PC-3 (cell line): ENCODE data around the gene SNAI3. TPM values are rescaled to one million over a fixed set of nuclear protein-coding genes. Genes with fewer than 3 reads are reported as not detected.

Experiments
- ATAC-seq: fragments of 200-7000 bp; cut with Tn5 transposase; 2 replicates; pipeline ENCODE4 v1.9.1; 2020; ENCODE audit warnings: mild to moderate bottlenecking, moderate library complexity
- BruUV-seq: library from RNA; stranded (reverse); fragments of 400-500 nt; replicated peaks from 2 replicates; lab custom pipeline; 2021; lab: Mats Ljungman, UMichigan
- CTCF ChIA-PET: fragments of 300-600 bp; sonication (Branson Sonifier 250); formaldehyde crosslinking; loops from one replicate; lab custom pipeline; 2022; ENCODE audit warnings: antibody characterized with exemption; lab: Charles Lee
- POLR2A ChIA-PET: fragments of 300-600 bp; sonication (Branson Sonifier 250); formaldehyde crosslinking; loops from one replicate; lab custom pipeline; 2022; ENCODE audit warnings: antibody characterized with exemption; ENCODE audit not compliant: unreplicated experiment; lab: Charles Lee
- DNase-seq: peaks from one replicate; pipeline ENCODE4 v3.0.0-alpha.2; 2015
- H2AFZ ChIP-seq: fragments of 300-600 bp; sonication (generic); 2 replicates; pipeline ENCODE4 v1.6.0; 2016; ENCODE audit warnings: antibody characterized with exemption, low read length
- H3F3A ChIP-seq: fragments of 300-600 bp; sonication (generic); one replicate; pipeline ENCODE4 v1.6.0; 2017; ENCODE audit warnings: antibody characterized with exemption, low read length, control low read depth, mild to moderate bottlenecking; ENCODE audit not compliant: unreplicated experiment
- H3K27ac ChIP-seq: fragments of 300-600 bp; sonication (generic); 2 replicates; pipeline ENCODE4 v1.5.1; 2016; ENCODE audit warnings: mild to moderate bottlenecking, low read length
- H3K27me3 ChIP-seq: fragments of 300-600 bp; sonication (generic); 2 replicates; pipeline ENCODE4 v1.6.1; 2016; ENCODE audit warnings: low read length, mixed read lengths
- H3K36me3 ChIP-seq: fragments of 300-600 bp; sonication (generic); 2 replicates; pipeline ENCODE4 v1.6.1; 2016; ENCODE audit warnings: low read depth, mixed run types, low read length, mixed read lengths
- H3K4me1 ChIP-seq: fragments of 300-600 bp; sonication (generic); 2 replicates; pipeline ENCODE4 v1.5.1; 2016; ENCODE audit warnings: low read length; ENCODE audit not compliant: insufficient read depth
- H3K4me2 ChIP-seq: fragments of 300-600 bp; sonication (generic); 2 replicates; pipeline ENCODE4 v1.6.0; 2016; ENCODE audit warnings: low read length
- H3K4me3 ChIP-seq: fragments of 300-600 bp; sonication (generic); 2 replicates; pipeline ENCODE4 v1.5.1; 2016; ENCODE audit warnings: mild to moderate bottlenecking, low read length, mixed read lengths
- H3K79me2 ChIP-seq: fragments of 300-600 bp; sonication (generic); 2 replicates; pipeline ENCODE4 v1.6.1; 2017; ENCODE audit warnings: low read length, mixed read lengths
- H3K9ac ChIP-seq: fragments of 300-600 bp; sonication (generic); 2 replicates; pipeline ENCODE4 v1.6.0; 2016; ENCODE audit warnings: mild to moderate bottlenecking, low read length
- H3K9me2 ChIP-seq: fragments of 300-600 bp; sonication (generic); replicated peaks from 2 replicates; pipeline ENCODE4 v1.6.1; 2016; ENCODE audit warnings: mixed run types, low read length, mixed read lengths
- H3K9me3 ChIP-seq: fragments of 300-600 bp; sonication (generic); 2 replicates; pipeline ENCODE4 v1.6.1; 2016; ENCODE audit warnings: low read length, mixed read lengths
- H4K20me1 ChIP-seq: fragments of 300-600 bp; sonication (generic); 2 replicates; pipeline ENCODE4 v1.6.1; 2016; ENCODE audit warnings: low read length, mixed read lengths
- EZH2 ChIP-seq: fragments of 300-600 bp; sonication (generic); IDR thresholded peaks from one replicate; pipeline ENCODE4 v1.6.1; 2017; ENCODE audit warnings: antibody characterized with exemption, mild to moderate bottlenecking, low read length; ENCODE audit not compliant: unreplicated experiment
- EZH2phosphoT487 ChIP-seq: fragments of 300-600 bp; sonication (generic); IDR thresholded peaks from 2 replicates; pipeline ENCODE4 v1.6.1; 2018; ENCODE audit warnings: mild to moderate bottlenecking, antibody characterized with exemption, low read length, borderline replicate concordance
- intact Hi-C: fragments of 100-400 bp; cut with micrococcal nuclease; formaldehyde crosslinking; loops from 2 replicates; pipeline ENCODE4 v1.9.0; 2023
- total RNA-seq: library from RNA; depleted of rRNA; stranded (reverse); fragments of >200 nt; gene quantifications from 2 replicates; pipeline ENCODE4 v1.2.3, GENCODE V29; 2014
- TF ChIP-seq, protein P1 (sequence below): fragments of 300-600 bp; sonication (generic); conservative IDR thresholded peaks from 2 replicates; pipeline ENCODE4 v1.5.1; 2017; ENCODE audit warnings: antibody characterized with exemption, low read depth, mild to moderate bottlenecking, low read length

The SNAI3 gene
- total RNA-seq, 1 experiment from 2014 or later: 0.22 TPM

DNA sequence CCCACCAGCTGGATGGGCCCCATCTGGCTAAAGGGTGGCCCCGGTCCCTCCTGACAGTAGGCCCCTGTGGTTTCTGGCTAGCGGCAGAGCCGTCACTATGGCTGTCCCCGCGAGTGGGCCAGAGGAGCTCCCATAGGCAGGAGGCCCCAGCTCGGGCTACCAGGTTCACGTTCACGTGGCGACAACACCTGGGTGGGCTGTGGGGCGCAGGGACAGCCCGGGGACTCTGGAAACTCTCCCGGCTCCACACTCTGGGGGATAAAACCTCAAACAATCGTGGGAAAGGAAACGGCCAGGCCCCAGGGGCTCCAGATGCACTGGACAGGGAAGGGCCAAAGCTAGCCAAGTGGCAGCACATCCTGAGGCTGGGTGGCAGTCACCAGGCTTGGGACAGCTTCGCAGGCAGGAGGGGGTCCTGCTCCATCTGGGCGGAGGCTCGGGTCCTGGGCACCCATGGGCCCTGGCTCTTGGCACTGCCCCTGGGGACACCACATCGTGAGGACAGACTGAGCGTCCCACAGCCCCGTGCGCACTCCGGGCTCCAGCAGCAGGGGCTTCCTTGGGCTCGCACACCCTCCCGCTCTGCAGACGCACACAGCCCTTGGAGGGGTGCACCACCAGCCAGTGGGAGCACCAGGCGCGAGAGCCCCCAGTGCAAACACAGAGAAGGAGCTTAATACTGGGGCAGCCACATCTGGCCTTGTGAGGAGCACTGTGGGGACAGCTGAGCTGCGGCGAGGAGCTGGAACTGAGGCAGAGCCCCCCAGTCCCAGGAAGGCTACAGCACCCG is 15.5 kb upstream of the SNAI3 start:
- intact Hi-C loops: no loop called here
- Histone ChIP-seq H3K9me3 (no peaks in the 10 kb centered on the region), H3K9me2 (no peaks in the 10 kb centered on the region), H4K20me1 (no peaks in the 10 kb centered on the region), H3K9ac (no peak overlapping the region), H3K4me3 (no peak overlapping the region), H3K79me2 (peaks cover 16% of the 10 kb centered on the region), H3F3A (no peaks in the 10 kb centered on the region), H3K27me3 (no peaks in the 10 kb centered on the region), H3K27ac (no peak overlapping the region), H3K4me1 (peaks cover 15% of the 10 kb centered on the region), H3K4me2 (0 out of 2 replicates have a peak overlapping the region, but pooled peaks have one; percentile 46), H3K36me3 (no peaks in the 10 kb centered on the region), H2AFZ (no peak overlapping the region)
- POLR2A ChIA-PET: no interaction called here
- CTCF ChIA-PET: no interaction called here
- TF ChIP-seq EZH2phosphoT487 (no peak), EZH2 (no peak)
- TF ChIP-seq, protein P1, sequence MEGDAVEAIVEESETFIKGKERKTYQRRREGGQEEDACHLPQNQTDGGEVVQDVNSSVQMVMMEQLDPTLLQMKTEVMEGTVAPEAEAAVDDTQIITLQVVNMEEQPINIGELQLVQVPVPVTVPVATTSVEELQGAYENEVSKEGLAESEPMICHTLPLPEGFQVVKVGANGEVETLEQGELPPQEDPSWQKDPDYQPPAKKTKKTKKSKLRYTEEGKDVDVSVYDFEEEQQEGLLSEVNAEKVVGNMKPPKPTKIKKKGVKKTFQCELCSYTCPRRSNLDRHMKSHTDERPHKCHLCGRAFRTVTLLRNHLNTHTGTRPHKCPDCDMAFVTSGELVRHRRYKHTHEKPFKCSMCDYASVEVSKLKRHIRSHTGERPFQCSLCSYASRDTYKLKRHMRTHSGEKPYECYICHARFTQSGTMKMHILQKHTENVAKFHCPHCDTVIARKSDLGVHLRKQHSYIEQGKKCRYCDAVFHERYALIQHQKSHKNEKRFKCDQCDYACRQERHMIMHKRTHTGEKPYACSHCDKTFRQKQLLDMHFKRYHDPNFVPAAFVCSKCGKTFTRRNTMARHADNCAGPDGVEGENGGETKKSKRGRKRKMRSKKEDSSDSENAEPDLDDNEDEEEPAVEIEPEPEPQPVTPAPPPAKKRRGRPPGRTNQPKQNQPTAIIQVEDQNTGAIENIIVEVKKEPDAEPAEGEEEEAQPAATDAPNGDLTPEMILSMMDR: no peak
- DNase-seq (no peak), ATAC-seq (no peak)
- BruUV-seq: no TSS peak

DNA sequence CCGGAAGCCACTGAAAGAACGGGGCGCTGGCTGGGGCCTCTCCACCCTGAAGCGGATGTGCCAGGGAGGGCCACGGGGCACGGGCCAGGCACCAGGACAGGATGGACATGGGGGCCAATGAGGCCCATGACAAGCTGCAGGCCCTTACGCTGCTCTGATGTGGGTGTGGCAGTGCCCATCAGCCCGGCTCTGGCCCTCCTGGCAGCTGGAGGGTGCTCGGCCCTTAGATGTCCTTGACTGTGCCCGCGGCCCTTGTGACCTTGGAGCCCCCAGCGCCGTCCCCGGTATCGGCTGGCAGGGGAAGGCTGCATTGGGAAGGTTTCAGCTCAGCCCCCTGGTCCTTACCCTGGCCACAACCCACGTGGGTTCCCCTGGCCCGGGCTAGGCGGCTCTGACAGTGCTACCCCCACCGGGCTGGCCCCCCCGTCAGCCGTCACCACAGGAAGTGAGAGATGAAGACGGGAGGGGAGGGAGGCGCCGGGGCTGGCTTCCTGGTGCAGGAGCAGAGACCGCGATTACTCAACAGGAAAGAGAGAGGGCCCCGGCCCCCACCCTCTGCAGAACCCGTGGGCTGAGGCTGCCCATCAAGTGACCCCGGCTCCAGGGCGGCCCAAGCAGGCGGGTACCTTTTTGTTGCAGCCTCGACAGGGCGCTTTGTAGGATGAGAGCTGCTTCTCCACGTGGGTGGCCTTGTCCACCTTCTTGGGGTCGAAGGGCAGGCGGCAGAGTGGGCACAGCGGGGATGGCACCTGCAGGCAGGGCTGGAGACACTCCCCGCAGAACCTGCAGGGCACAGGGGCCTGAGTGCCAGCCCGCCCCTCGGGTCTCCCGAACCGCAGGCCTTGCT is 14.6 kb upstream of the SNAI3 start:
- peaks cover 11% of the 10 kb centered on the region for H3K79me2 ChIP-seq
- H3K4me2 ChIP-seq: peak overlapping the region; percentile 46; the same call in 1 of the 2 replicates
- no TSS peak for BruUV-seq
- 0 out of 2 replicates have a peak overlapping the region, but pooled peaks have one; percentile 30 for H2AFZ ChIP-seq
- CTCF ChIA-PET: no interaction called here
- TF ChIP-seq EZH2phosphoT487: no peak
- no peak for TF ChIP-seq EZH2
- TF ChIP-seq, protein P1: no peak
- POLR2A ChIA-PET: no interaction called here
- H3K4me1 ChIP-seq: peaks cover 15% of the 10 kb centered on the region
- peak overlapping the region; percentile 48; the same call in 1 of the 2 replicates for H3K9ac ChIP-seq
- no peaks in the 10 kb centered on the region for H4K20me1 ChIP-seq
- no peak overlapping the region for H3K27ac ChIP-seq
- ATAC-seq (peak; percentile 91), DNase-seq (peak; percentile 72)
- H3K27me3 ChIP-seq: no peaks in the 10 kb centered on the region
- H3K36me3 ChIP-seq: no peaks in the 10 kb centered on the region
- intact Hi-C loops: no loop called here
- no peak overlapping the region for H3K4me3 ChIP-seq
- H3K9me2 ChIP-seq: no peaks in the 10 kb centered on the region
- no peaks in the 10 kb centered on the region for H3K9me3 ChIP-seq
- H3F3A ChIP-seq: no peaks in the 10 kb centered on the region
